Measurements from ENCODE around the gene MAEA.
"Not testable (repeated sequence)": the region's sequence is repeated elsewhere in the genome, so short reads cannot be mapped to it uniquely, and the experiment has no call there.

The MAEA gene

GRCh38 chr4:1334579-1334895 lies 44.8 kb downstream of the MAEA start:
- no peak for TF ChIP-seq JUND (IDR thresholded peaks at IDR 0.05; ENCODE audit: low read depth)
- in situ Hi-C loops (cut with HindIII; ENCODE audit: low pct_unique_long_range_greater_than_20kb, low sequenced_read_pairs): no loop called here

GRCh38 chr4:1335193-1335883 lies 45.6 kb downstream of the MAEA start:
- in situ Hi-C loops (cut with HindIII; ENCODE audit: low pct_unique_long_range_greater_than_20kb, low sequenced_read_pairs); DNase-seq (ENCODE audit: low read depth in 1 of 2, low spot score in 1 of 2): not testable (repeated sequence)

More at GRCh38 chr4:1334579-1334895, 44.8 kb downstream of the MAEA start:
- no peak for DNase-seq (ENCODE audit: low read depth in 1 of 2, low spot score in 1 of 2)

DNA sequence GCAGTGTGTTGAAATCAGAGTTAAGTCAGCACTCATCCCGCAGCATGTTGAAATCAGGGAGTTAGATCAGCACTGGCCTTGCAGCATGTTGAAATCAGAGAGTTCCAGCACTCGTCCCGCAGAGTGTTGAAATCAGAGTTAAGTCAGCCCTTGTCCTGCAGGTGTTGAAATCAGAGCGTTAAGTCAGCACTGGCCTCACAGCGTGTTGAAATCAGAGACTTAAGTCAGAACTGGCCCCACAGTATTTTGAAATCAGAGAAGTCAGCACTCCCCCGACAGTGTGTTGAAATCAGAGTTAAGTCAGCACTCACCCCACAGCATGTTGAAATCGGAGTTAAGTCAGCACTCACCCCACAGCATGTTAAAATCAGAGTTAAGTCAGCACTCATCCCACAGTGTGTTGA lies 46.4 kb downstream of the MAEA start:
- no peak for TF ChIP-seq JUND (IDR thresholded peaks at IDR 0.05; ENCODE audit: low read depth)
- in situ Hi-C loops (cut with HindIII; ENCODE audit: low pct_unique_long_range_greater_than_20kb, low sequenced_read_pairs): no loop called here
- no peak for DNase-seq (ENCODE audit: low read depth in 1 of 2, low spot score in 1 of 2)

- DNase-seq (ENCODE audit: low read depth in 1 of 2, low spot score in 1 of 2): no peak
- in situ Hi-C loops (cut with HindIII; ENCODE audit: low pct_unique_long_range_greater_than_20kb, low sequenced_read_pairs): no loop called here
- no peak for TF ChIP-seq JUND (IDR thresholded peaks at IDR 0.05; ENCODE audit: low read depth)
Observed at GRCh38 chr4:1337376-1337831, 47.7 kb downstream of the MAEA start.

GRCh38 chr4:1337951-1338751 lies 48.5 kb downstream of the MAEA start:
- TF ChIP-seq JUND (IDR thresholded peaks at IDR 0.05; ENCODE audit: low read depth): no peak
- in situ Hi-C loops (cut with HindIII; ENCODE audit: low pct_unique_long_range_greater_than_20kb, low sequenced_read_pairs): no loop called here
- DNase-seq (ENCODE audit: low read depth in 1 of 2, low spot score in 1 of 2): no peak

DNA sequence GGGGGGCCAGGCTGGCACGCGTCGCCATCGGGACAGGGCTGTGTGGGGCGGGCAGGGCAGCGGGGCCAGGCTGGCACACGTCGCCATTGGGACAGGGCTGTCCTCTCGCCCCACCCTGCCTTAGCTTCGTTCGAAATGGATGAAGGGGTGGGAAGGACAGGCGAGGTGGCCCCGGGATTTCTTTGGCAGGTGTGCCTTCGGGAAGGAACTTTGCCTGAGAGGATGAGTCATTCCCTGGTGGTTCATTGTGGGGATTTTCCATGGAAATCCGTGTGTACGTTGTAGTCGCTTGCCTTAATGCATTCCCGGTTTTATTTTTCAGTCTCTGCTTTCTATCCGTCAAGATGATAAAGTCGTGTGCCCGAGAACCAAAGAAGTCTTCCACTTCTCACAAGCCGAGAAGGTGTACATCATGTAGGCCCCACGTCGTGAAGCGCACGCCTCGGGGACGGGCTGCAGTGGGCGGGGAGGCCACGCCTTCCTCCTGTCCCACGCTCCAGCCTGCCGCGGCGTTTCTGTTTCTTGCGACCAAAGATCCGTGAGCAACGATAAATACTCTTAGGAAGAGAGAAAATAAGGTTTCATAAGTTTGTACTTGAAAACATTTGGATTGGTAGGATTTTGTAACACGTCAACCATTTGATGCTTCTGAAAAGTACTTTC lies 49.2 kb downstream of the MAEA start:
- in situ Hi-C loops (cut with HindIII; ENCODE audit: low pct_unique_long_range_greater_than_20kb, low sequenced_read_pairs): no loop called here
- DNase-seq (ENCODE audit: low read depth in 1 of 2, low spot score in 1 of 2): no peak

GRCh38 chr4:1339489-1339888 lies 49.8 kb downstream of the MAEA start:
- DNase-seq (ENCODE audit: low read depth in 1 of 2, low spot score in 1 of 2): no peak
- in situ Hi-C loops (cut with HindIII; ENCODE audit: low pct_unique_long_range_greater_than_20kb, low sequenced_read_pairs): no loop called here

More for the DNA sequence above, 49.2 kb downstream of the MAEA start:
- TF ChIP-seq JUND (IDR thresholded peaks at IDR 0.05; ENCODE audit: low read depth): no peak

GRCh38 chr4:1340181-1340747 lies 50.6 kb downstream of the MAEA start:
- DNase-seq (ENCODE audit: low read depth in 1 of 2, low spot score in 1 of 2): no peak
- in situ Hi-C loops (cut with HindIII; ENCODE audit: low pct_unique_long_range_greater_than_20kb, low sequenced_read_pairs): no loop called here
- no peak for TF ChIP-seq JUND (IDR thresholded peaks at IDR 0.05; ENCODE audit: low read depth)

More at GRCh38 chr4:1339489-1339888, 49.8 kb downstream of the MAEA start:
- no peak for TF ChIP-seq JUND (IDR thresholded peaks at IDR 0.05; ENCODE audit: low read depth)

DNA sequence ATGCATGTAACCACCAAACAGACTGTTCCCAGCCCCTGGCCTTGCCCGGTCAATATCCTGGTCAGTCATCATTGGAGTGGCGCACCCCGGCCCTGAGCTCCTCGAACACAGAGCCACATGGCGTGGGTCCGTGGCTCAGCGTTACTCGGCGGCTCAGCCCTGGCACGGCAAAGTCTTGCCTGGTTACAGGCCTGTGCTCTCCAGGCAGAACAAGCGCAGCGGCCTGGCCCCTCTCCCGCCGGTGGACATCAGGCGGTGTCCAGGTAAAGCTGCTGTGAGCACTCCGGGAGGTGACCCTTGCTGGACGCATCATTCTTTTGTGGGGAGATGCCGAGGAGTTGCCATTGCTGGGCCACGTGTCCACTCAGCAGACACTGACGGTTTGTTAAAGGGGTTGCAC lies 51.2 kb downstream of the MAEA start:
- no peak for TF ChIP-seq JUND (IDR thresholded peaks at IDR 0.05; ENCODE audit: low read depth)
- in situ Hi-C loops (cut with HindIII; ENCODE audit: low pct_unique_long_range_greater_than_20kb, low sequenced_read_pairs): no loop called here

DNA sequence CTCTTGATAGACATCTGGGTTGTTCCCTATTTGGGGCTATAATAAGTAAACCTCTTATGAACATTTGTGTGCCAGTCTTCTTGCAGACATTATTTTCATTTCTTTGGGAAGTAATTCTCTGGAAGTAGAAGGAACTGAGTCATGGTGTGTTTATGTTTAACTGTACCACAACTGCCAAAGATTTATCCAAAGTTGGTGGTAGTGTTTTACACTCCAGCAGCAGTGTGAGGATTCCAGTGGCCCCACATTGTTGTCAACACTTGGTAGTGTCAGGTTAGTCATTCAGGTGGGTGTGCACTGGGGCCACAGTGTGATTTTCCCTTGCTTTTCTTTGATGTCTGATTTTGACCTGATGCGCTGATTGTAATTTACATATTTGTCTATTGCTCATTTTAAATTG lies 52.3 kb downstream of the MAEA start:
- in situ Hi-C loops (cut with HindIII; ENCODE audit: low pct_unique_long_range_greater_than_20kb, low sequenced_read_pairs): no loop called here
- no peak for DNase-seq (ENCODE audit: low read depth in 1 of 2, low spot score in 1 of 2)
- no peak for TF ChIP-seq JUND (IDR thresholded peaks at IDR 0.05; ENCODE audit: low read depth)

More for the DNA sequence above, 51.2 kb downstream of the MAEA start:
- DNase-seq (ENCODE audit: low read depth in 1 of 2, low spot score in 1 of 2): no peak

DNA sequence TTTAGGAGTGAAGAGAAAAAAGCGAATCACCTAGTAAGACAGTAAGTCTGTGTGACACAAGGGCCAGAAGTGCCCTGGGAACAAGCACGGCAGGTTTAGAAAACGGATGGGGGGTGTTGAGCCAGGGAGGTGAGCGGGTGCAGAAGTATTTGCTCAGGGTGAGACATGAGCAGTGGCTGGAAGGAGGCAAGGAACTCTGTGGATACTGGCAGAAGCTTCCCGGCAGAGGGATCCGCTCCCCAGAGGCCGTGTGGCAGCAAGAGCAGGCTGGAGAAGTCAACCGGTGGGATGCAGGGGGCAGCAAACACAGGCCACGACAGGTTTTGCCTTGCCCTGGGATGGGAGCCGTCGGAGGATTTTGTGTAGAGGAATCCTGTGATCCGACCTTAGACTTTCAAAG lies 55.0 kb downstream of the MAEA start:
- DNase-seq (ENCODE audit: low read depth in 1 of 2, low spot score in 1 of 2): peak; percentile 54 to 83
- TF ChIP-seq JUND (IDR thresholded peaks at IDR 0.05; ENCODE audit: low read depth): no peak
- in situ Hi-C loops (cut with HindIII; ENCODE audit: low pct_unique_long_range_greater_than_20kb, low sequenced_read_pairs): no loop called here

GRCh38 chr4:1345903-1346780 lies 56.5 kb downstream of the MAEA start:
- in situ Hi-C loops (cut with HindIII; ENCODE audit: low pct_unique_long_range_greater_than_20kb, low sequenced_read_pairs): no loop called here
- peak; percentile 30 to 42 for DNase-seq (ENCODE audit: low read depth in 1 of 2, low spot score in 1 of 2)
- TF ChIP-seq JUND (IDR thresholded peaks at IDR 0.05; ENCODE audit: low read depth): no peak
